HEK293 (cell line): ENCODE measurements around the gene TCF12.
A peak's percentile ranks its signal among the peaks of the same experiment; 100 is the strongest.

Source experiments
- CTCF ChIA-PET: fragments of 350-600 bp; formaldehyde crosslinking; extraction: SDS; loops from one replicate; lab custom pipeline; 2021; ENCODE audit warnings: antibody characterized with exemption; lab: Yijun Ruan, JAX
- POLR2A ChIA-PET: fragments of 300-600 bp; formaldehyde crosslinking; extraction: SDS; loops from one replicate; lab custom pipeline; 2020; ENCODE audit warnings: antibody characterized with exemption, inconsistent platforms; lab: Yijun Ruan, JAX
- H3K27ac ChIP-seq: fragments of 200-500 bp; sonication (Bioruptor generic); 2 replicates; pipeline ENCODE4 v1.5.1; 2014; ENCODE audit warnings: low read depth, low read length, control low read depth, inconsistent platforms; ENCODE audit errors: extremely low read depth
- H3K36me3 ChIP-seq, 2 experiments: fragments of 200-500 bp in 1 of 2; sonication (Bioruptor generic) in 1 of 2; 1 replicate in 1 of 2; 2 replicates in 1 of 2; pipeline ENCODE4 v1.5.1; 2014 to 2017; ENCODE audit warnings: inconsistent platforms in 2 of 2, low read length in 2 of 2; ENCODE audit not compliant: control insufficient read depth in 2 of 2, insufficient read depth in 1 of 2
- H3K4me1 ChIP-seq: fragments of 200-500 bp; sonication (Bioruptor generic); 2 replicates; pipeline ENCODE4 v1.5.1; 2014; ENCODE audit warnings: mild to moderate bottlenecking, low read length, inconsistent platforms; ENCODE audit not compliant: control insufficient read depth, insufficient read depth
- H3K4me3 ChIP-seq: 2 replicates; pipeline ENCODE4 v1.5.1; 2011; ENCODE audit warnings: low read depth, mild to moderate bottlenecking, control low read depth, low read length, moderate library complexity
- H3K9me3 ChIP-seq: fragments of 200-500 bp; sonication (Bioruptor generic); 2 replicates; pipeline ENCODE4 v1.5.1; 2014; ENCODE audit warnings: low read depth, low read length, inconsistent platforms; ENCODE audit not compliant: control insufficient read depth, insufficient read depth
- FEZF1 ChIP-seq: fragments of 450-650 bp; formaldehyde crosslinking; IDR thresholded peaks from 2 replicates; pipeline ENCODE4 v1.5.1; 2016; ENCODE audit warnings: missing biosample characterization, missing genetic modification characterization
- MZF1 ChIP-seq: fragments of 450-650 bp; formaldehyde crosslinking; IDR thresholded peaks from 2 replicates; pipeline ENCODE4 v1.5.1; 2017; ENCODE audit warnings: missing biosample characterization, missing genetic modification characterization, borderline replicate concordance
- PATZ1 ChIP-seq: fragments of 450-650 bp; formaldehyde crosslinking; IDR thresholded peaks from 2 replicates; pipeline ENCODE4 v1.5.1; 2016; ENCODE audit warnings: missing biosample characterization, missing genetic modification characterization
- SP7 ChIP-seq: fragments of 450-650 bp; formaldehyde crosslinking; IDR thresholded peaks from 2 replicates; pipeline ENCODE4 v1.5.1; 2016; ENCODE audit warnings: missing biosample characterization, missing genetic modification characterization
- TSHZ1 ChIP-seq: fragments of 450-650 bp; formaldehyde crosslinking; IDR thresholded peaks from 2 replicates; pipeline ENCODE4 v1.5.1; 2016; ENCODE audit warnings: missing biosample characterization, missing genetic modification characterization, borderline replicate concordance
- ZBTB17 ChIP-seq: fragments of 450-650 bp; formaldehyde crosslinking; IDR thresholded peaks from 2 replicates; pipeline ENCODE4 v1.5.1; 2016; ENCODE audit warnings: missing biosample characterization, missing genetic modification characterization
- ZBTB20 ChIP-seq: fragments of 450-650 bp; formaldehyde crosslinking; IDR thresholded peaks from 2 replicates; pipeline ENCODE4 v1.5.1; 2016; ENCODE audit warnings: missing biosample characterization, missing genetic modification characterization
- ZNF133 ChIP-seq: fragments of 450-650 bp; formaldehyde crosslinking; IDR thresholded peaks from 2 replicates; pipeline ENCODE4 v1.5.1; 2016; ENCODE audit warnings: missing biosample characterization, missing genetic modification characterization
- ZNF2 ChIP-seq: fragments of 450-650 bp; formaldehyde crosslinking; IDR thresholded peaks from 2 replicates; pipeline ENCODE4 v1.5.1; 2016; ENCODE audit warnings: missing biosample characterization, missing genetic modification characterization
- ZNF302 ChIP-seq: fragments of 450-650 bp; formaldehyde crosslinking; IDR thresholded peaks from 2 replicates; pipeline ENCODE4 v1.5.1; 2016; ENCODE audit warnings: missing biosample characterization, missing genetic modification characterization, low read depth
- ZNF580 ChIP-seq: fragments of 450-650 bp; formaldehyde crosslinking; IDR thresholded peaks from 2 replicates; pipeline ENCODE4 v1.5.1; 2016; ENCODE audit warnings: missing biosample characterization, missing genetic modification characterization
- ZNF626 ChIP-seq: fragments of 450-650 bp; sonication (Bioruptor Pico); formaldehyde crosslinking; IDR thresholded peaks from 2 replicates; pipeline ENCODE4 v1.5.1; 2018; ENCODE audit warnings: missing biosample characterization, missing genetic modification characterization, inconsistent platforms
- ZNF704 ChIP-seq: fragments of 450-650 bp; formaldehyde crosslinking; IDR thresholded peaks from 2 replicates; pipeline ENCODE4 v1.5.1; 2016; ENCODE audit warnings: missing biosample characterization, missing genetic modification characterization
- ZXDB ChIP-seq: fragments of 450-650 bp; formaldehyde crosslinking; IDR thresholded peaks from 2 replicates; pipeline ENCODE4 v1.5.1; 2016; ENCODE audit warnings: missing biosample characterization, missing genetic modification characterization
- TF ChIP-seq, protein P1 (sequence below): fragments of 450-650 bp; formaldehyde crosslinking; IDR thresholded peaks from 2 replicates; pipeline ENCODE4 v1.5.1; 2017; ENCODE audit warnings: missing biosample characterization, missing genetic modification characterization
- TF ChIP-seq, protein P2 (sequence below): fragments of 450-650 bp; formaldehyde crosslinking; IDR thresholded peaks from 2 replicates; pipeline ENCODE4 v1.5.1; 2017; ENCODE audit warnings: missing biosample characterization, missing genetic modification characterization

The TCF12 gene

GRCh38 chr15:57235186-57235585 lies 316.7 kb downstream of the TCF12 start (continued):
- no peak for TF ChIP-seq ZNF133 (tag by site-specific recombination)

DNA sequence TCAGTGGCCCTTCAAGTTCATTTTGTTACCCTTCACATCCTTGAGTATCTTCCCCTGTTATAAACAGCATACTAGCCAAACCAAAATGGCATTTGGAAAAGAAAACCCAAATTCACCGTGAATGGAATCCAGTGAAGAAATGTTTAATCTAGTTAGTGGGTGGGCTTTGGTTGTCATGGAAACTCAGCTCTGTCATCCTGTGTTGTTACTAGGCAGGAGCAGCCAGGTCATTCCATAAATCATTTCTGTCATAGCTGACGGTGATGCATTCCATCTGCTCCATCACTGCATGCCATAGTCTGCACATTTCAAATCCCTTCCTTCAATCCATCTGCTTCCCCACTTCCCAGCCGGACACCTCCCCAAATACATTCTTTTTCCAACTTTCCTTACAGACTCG lies 317.4 kb downstream of the TCF12 start:
- CTCF ChIA-PET, result no interaction called here

DNA sequence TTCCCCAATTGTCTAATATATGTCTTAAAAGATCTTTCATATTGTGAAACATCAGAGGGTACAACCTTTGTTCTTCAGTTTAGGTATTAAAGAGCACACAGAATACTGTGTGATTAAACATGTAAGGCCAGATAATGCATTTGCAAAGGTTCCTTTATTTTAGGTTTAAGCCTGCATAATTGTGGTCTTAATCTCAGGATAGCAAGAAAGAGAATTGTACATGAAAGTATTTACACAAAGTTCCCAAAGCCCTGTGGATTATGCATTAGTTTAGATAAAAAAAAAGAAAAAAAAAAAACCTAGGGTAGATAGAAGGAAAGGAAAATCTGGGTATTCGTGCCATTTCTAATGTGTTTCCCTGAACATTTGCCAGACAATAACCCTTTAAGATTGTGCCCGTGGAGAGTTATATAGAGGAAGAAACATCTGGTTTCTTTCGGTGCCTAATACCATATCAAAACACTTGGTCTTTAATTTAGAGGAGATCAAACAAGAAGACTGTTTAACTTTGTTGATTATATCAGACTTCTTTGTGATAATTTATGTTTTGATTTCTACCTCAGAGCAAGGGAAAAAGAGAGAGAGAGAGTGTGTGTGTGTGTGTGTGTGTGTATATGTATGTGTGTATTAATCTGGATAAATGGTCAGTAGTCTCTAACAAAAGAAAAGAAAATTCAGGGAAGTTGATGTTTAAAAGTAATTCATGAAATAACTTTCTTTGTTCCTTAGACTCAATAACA lies 318.3 kb downstream of the TCF12 start:
- peaks cover 17% of the 10 kb centered on the region; the same call in 1 of the 2 replicates for H3K4me1 ChIP-seq
- TF ChIP-seq ZNF580 (0 out of 2 replicates have a peak, but pooled peaks have one; percentile 34), PATZ1 (tag by site-specific recombination) (no peak), ZNF302 (0 out of 2 replicates have a peak, but pooled peaks have one; percentile 27), ZXDB (peak; percentile 56; the same call in 1 of the 2 replicates), ZBTB20 (tag by site-specific recombination) (0 out of 2 replicates have a peak, but pooled peaks have one; percentile 14), SP7 (tag by site-specific recombination) (peak; percentile 49; the same call in 1 of the 2 replicates), TSHZ1 (no peak), ZNF704 (no peak), FEZF1 (tag by site-specific recombination) (0 out of 2 replicates have a peak, but pooled peaks have one; percentile 6), ZNF2 (0 out of 2 replicates have a peak, but pooled peaks have one; percentile 17)
- TF ChIP-seq, protein P1, sequence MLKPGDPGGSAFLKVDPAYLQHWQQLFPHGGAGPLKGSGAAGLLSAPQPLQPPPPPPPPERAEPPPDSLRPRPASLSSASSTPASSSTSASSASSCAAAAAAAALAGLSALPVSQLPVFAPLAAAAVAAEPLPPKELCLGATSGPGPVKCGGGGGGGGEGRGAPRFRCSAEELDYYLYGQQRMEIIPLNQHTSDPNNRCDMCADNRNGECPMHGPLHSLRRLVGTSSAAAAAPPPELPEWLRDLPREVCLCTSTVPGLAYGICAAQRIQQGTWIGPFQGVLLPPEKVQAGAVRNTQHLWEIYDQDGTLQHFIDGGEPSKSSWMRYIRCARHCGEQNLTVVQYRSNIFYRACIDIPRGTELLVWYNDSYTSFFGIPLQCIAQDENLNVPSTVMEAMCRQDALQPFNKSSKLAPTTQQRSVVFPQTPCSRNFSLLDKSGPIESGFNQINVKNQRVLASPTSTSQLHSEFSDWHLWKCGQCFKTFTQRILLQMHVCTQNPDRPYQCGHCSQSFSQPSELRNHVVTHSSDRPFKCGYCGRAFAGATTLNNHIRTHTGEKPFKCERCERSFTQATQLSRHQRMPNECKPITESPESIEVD (tag by site-specific recombination), result peak; percentile 25; the same call in 1 of the 2 replicates
- TF ChIP-seq, protein P2, sequence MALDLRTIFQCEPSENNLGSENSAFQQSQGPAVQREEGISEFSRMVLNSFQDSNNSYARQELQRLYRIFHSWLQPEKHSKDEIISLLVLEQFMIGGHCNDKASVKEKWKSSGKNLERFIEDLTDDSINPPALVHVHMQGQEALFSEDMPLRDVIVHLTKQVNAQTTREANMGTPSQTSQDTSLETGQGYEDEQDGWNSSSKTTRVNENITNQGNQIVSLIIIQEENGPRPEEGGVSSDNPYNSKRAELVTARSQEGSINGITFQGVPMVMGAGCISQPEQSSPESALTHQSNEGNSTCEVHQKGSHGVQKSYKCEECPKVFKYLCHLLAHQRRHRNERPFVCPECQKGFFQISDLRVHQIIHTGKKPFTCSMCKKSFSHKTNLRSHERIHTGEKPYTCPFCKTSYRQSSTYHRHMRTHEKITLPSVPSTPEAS (tag by site-specific recombination), result peak; percentile 48; the same call in 1 of the 2 replicates
- ChIA-PET CTCF (no interaction called here), POLR2A (no interaction called here)
- peaks cover 3 to 10% of the 10 kb centered on the region in 2 experiments; a peak in 2 of 3 replicates for H3K36me3 ChIP-seq
- no peak overlapping the region for H3K4me3 ChIP-seq
- no peaks in the 10 kb centered on the region for H3K9me3 ChIP-seq
- H3K27ac ChIP-seq, result no peak overlapping the region

More for the DNA sequence above, 317.4 kb downstream of the TCF12 start:
- H3K4me1 ChIP-seq, result peaks cover 17% of the 10 kb centered on the region; the same call in 1 of the 2 replicates
- peaks cover 3 to 10% of the 10 kb centered on the region in 2 experiments; a peak in 2 of 3 replicates for H3K36me3 ChIP-seq
- POLR2A ChIA-PET, result no interaction called here
- no peak overlapping the region for H3K4me3 ChIP-seq
- peak; percentile 24; the same call in 1 of the 2 replicates for TF ChIP-seq MZF1 (tag by site-specific recombination)
- no peak for TF ChIP-seq ZNF626 (tag by site-specific recombination)
- TF ChIP-seq ZBTB17 (tag by site-specific recombination), result peak; percentile 47; the same call in 1 of the 2 replicates
- H3K9me3 ChIP-seq, result no peaks in the 10 kb centered on the region
- H3K27ac ChIP-seq, result no peak overlapping the region
